Astrocyte (in vitro differentiated cells and primary cell): ENCODE results near the gene DAZAP1. TPM values are rescaled to one million over a fixed set of nuclear protein-coding genes. Genes with fewer than 3 reads are reported as not detected.

ENCODE experiments used
- DNase-seq: peaks from one replicate; pipeline ENCODE4 v3.0.0-alpha.2; 2010; ENCODE audit warnings: low read depth
- FAIRE-seq: peaks from 2 replicates; lab custom pipeline; 2011; peaks lifted over from hg19 to GRCh38; lab: Jason Lieb, UNC
- H2AFZ ChIP-seq: 2 replicates; pipeline ENCODE4 v1.6.0; 2012; ENCODE audit warnings: low read depth, low read length, inconsistent platforms
- H3K27ac ChIP-seq: 2 replicates; pipeline ENCODE4 v1.5.1; 2011; ENCODE audit warnings: low read depth, low read length, inconsistent platforms
- H3K27me3 ChIP-seq: 2 replicates; pipeline ENCODE4 v1.6.0; 2011; ENCODE audit warnings: low read length, inconsistent platforms; ENCODE audit not compliant: insufficient read depth
- H3K36me3 ChIP-seq: 2 replicates; pipeline ENCODE4 v1.5.1; 2011; ENCODE audit warnings: low read length, inconsistent platforms; ENCODE audit not compliant: insufficient read depth
- H3K4me1 ChIP-seq: 2 replicates; pipeline ENCODE4 v1.5.1; 2011; ENCODE audit warnings: low read length, inconsistent platforms; ENCODE audit not compliant: insufficient read depth
- H3K4me2 ChIP-seq: 2 replicates; pipeline ENCODE4 v1.6.0; 2012; ENCODE audit warnings: low read length, inconsistent platforms
- H3K4me3 ChIP-seq: 2 replicates; pipeline ENCODE4 v1.5.1; 2011; ENCODE audit warnings: low read depth, mild to moderate bottlenecking, low read length, inconsistent platforms; ENCODE audit not compliant: insufficient read depth
- H3K79me2 ChIP-seq: 2 replicates; pipeline ENCODE4 v1.6.0; 2012; ENCODE audit warnings: mild to moderate bottlenecking, low read length, inconsistent platforms; ENCODE audit not compliant: insufficient read depth
- H3K9ac ChIP-seq: 2 replicates; pipeline ENCODE4 v1.6.0; 2012; ENCODE audit warnings: mild to moderate bottlenecking, low read length, inconsistent platforms
- H3K9me3 ChIP-seq: 2 replicates; pipeline ENCODE4 v1.5.1; 2012; ENCODE audit warnings: low read depth, mild to moderate bottlenecking, low read length, inconsistent platforms; ENCODE audit not compliant: insufficient read depth
- H4K20me1 ChIP-seq: 2 replicates; pipeline ENCODE4 v1.6.0; 2012; ENCODE audit warnings: low read length, inconsistent platforms; ENCODE audit not compliant: insufficient read depth
- H3K27ac Mint-ChIP-seq: one replicate; pipeline ENCODE4 v1.8.0; 2021; ENCODE audit warnings: mild to moderate bottlenecking, mixed read lengths; ENCODE audit not compliant: unreplicated experiment
- H3K27me3 Mint-ChIP-seq: one replicate; pipeline ENCODE4 v1.8.0; 2021; ENCODE audit warnings: low read depth, mixed read lengths; ENCODE audit not compliant: unreplicated experiment
- H3K36me3 Mint-ChIP-seq: one replicate; pipeline ENCODE4 v1.8.0; 2021; ENCODE audit warnings: low read depth, mixed read lengths; ENCODE audit not compliant: unreplicated experiment
- H3K4me1 Mint-ChIP-seq: one replicate; pipeline ENCODE4 v1.8.0; 2021; ENCODE audit warnings: low read depth, mixed read lengths; ENCODE audit not compliant: unreplicated experiment
- H3K4me3 Mint-ChIP-seq: one replicate; pipeline ENCODE4 v1.8.0; 2021; ENCODE audit warnings: mild to moderate bottlenecking, moderate library complexity, mixed read lengths; ENCODE audit not compliant: unreplicated experiment
- H3K9me3 Mint-ChIP-seq: one replicate; pipeline ENCODE4 v1.8.0; 2021; ENCODE audit warnings: mild to moderate bottlenecking, mixed read lengths; ENCODE audit not compliant: unreplicated experiment
- CTCF ChIP-seq: IDR thresholded peaks from 2 replicates; pipeline ENCODE4 v1.5.1; 2011; ENCODE audit warnings: low read depth, mild to moderate bottlenecking, inconsistent platforms, low read length, moderate library complexity; ENCODE audit not compliant: insufficient read depth
- EZH2 ChIP-seq: IDR thresholded peaks from 2 replicates; pipeline ENCODE4 v1.6.1; 2012; ENCODE audit warnings: mild to moderate bottlenecking, low read length, inconsistent platforms; ENCODE audit not compliant: insufficient read depth
- total RNA-seq: library from RNA; stranded (reverse); gene quantifications from 2 replicates; pipeline ENCODE4 v1.2.1, GENCODE V29; 2021

The DAZAP1 gene
- total RNA-seq, 1 donor from 2014 or later: 108 TPM

- no peaks in the 10 kb centered on the region for H3K27me3 ChIP-seq
- peak overlapping the region; percentile 75 for H2AFZ ChIP-seq
- no peaks in the 10 kb centered on the region for H3K36me3 ChIP-seq
- peak overlapping the region; percentile 74 for H3K4me3 Mint-ChIP-seq
- H3K36me3 Mint-ChIP-seq: no peaks in the 10 kb centered on the region
- no peaks in the 10 kb centered on the region for H3K79me2 ChIP-seq
- peak overlapping the region; percentile 29 for H3K4me3 ChIP-seq
- TF ChIP-seq EZH2 (no peak), CTCF (no peak)
- H3K27me3 Mint-ChIP-seq: no peaks in the 10 kb centered on the region
- H3K27ac Mint-ChIP-seq: no peak overlapping the region
- DNase-seq (no peak), FAIRE-seq (no peak)
- peaks cover 12% of the 10 kb centered on the region for H3K4me1 ChIP-seq
- H3K4me1 Mint-ChIP-seq: peaks cover 4% of the 10 kb centered on the region
- H3K4me2 ChIP-seq: peak overlapping the region; percentile 85
- H3K27ac ChIP-seq: no peak overlapping the region
- H4K20me1 ChIP-seq: peaks cover 3% of the 10 kb centered on the region
- H3K9me3 ChIP-seq: no peaks in the 10 kb centered on the region
- H3K9ac ChIP-seq: peak overlapping the region; percentile 42
- no peaks in the 10 kb centered on the region for H3K9me3 Mint-ChIP-seq
Measured at GRCh38 chr19:1401889-1402217, 5.5 kb upstream of the DAZAP1 start.

GRCh38 chr19:1402411-1403070 lies 4.8 kb upstream of the DAZAP1 start:
- H2AFZ ChIP-seq: no peak overlapping the region
- H3K27ac Mint-ChIP-seq: peak overlapping the region; percentile 18
- H3K4me3 ChIP-seq: no peak overlapping the region

More at GRCh38 chr19:1402411-1403070, 4.8 kb upstream of the DAZAP1 start:
- no peak overlapping the region for H3K9ac ChIP-seq
- no peaks in the 10 kb centered on the region for H3K79me2 ChIP-seq
- no peaks in the 10 kb centered on the region for H3K27me3 Mint-ChIP-seq
- no peaks in the 10 kb centered on the region for H3K9me3 Mint-ChIP-seq
- H4K20me1 ChIP-seq: peaks cover 3% of the 10 kb centered on the region
- no peaks in the 10 kb centered on the region for H3K27me3 ChIP-seq
- H3K4me1 ChIP-seq: peaks cover 12% of the 10 kb centered on the region
- H3K36me3 Mint-ChIP-seq: no peaks in the 10 kb centered on the region
- H3K9me3 ChIP-seq: no peaks in the 10 kb centered on the region
- FAIRE-seq (no peak), DNase-seq (no peak)
- no peak overlapping the region for H3K27ac ChIP-seq
- no peaks in the 10 kb centered on the region for H3K36me3 ChIP-seq
- H3K4me1 Mint-ChIP-seq: peaks cover 4% of the 10 kb centered on the region
- TF ChIP-seq CTCF (no peak), EZH2 (no peak)
- H3K4me3 Mint-ChIP-seq: peak overlapping the region; percentile 77
- H3K4me2 ChIP-seq: no peak overlapping the region
